Keratinocyte (primary cell): ENCODE results near the gene CD34. TPM values are rescaled to one million over a fixed set of nuclear protein-coding genes. Genes with fewer than 3 reads are reported as not detected.

Experiments used
- DNase-seq: peaks from one replicate; pipeline ENCODE4 v3.0.0-alpha.2; 2011; ENCODE audit warnings: low read depth, missing footprints, low spot score
- FAIRE-seq: peaks from 2 replicates; lab custom pipeline; 2011; peaks lifted over from hg19 to GRCh38; lab: Jason Lieb, UNC
- H2AFZ ChIP-seq: 2 replicates; pipeline ENCODE4 v1.6.0; 2012; ENCODE audit warnings: low read length, control low read depth, inconsistent platforms; ENCODE audit not compliant: control insufficient read depth
- H3K27ac ChIP-seq: 2 replicates; pipeline ENCODE4 v1.5.1; 2011; ENCODE audit warnings: low read length; ENCODE audit not compliant: control insufficient read depth, insufficient read depth
- H3K27me3 ChIP-seq: 3 replicates; pipeline ENCODE4 v1.6.0; 2011; ENCODE audit warnings: low read length; ENCODE audit not compliant: control insufficient read depth, insufficient read depth; ENCODE audit errors: extremely low read depth
- H3K36me3 ChIP-seq, 2 experiments: 2 replicates in 1 of 2; 3 replicates in 1 of 2; pipeline ENCODE4 v1.5.1; 2011; ENCODE audit warnings: low read length in 2 of 2, mild to moderate bottlenecking in 1 of 2; ENCODE audit not compliant: control insufficient read depth in 2 of 2, insufficient read depth in 2 of 2; ENCODE audit errors: extremely low read depth in 1 of 2
- H3K4me1 ChIP-seq: 3 replicates; pipeline ENCODE4 v1.5.1; 2011; ENCODE audit warnings: low read length; ENCODE audit not compliant: control insufficient read depth, insufficient read depth; ENCODE audit errors: extremely low read depth
- H3K4me2 ChIP-seq: 3 replicates; pipeline ENCODE4 v1.6.0; 2011; ENCODE audit warnings: low read depth, low read length; ENCODE audit not compliant: control insufficient read depth, insufficient read depth; ENCODE audit errors: extremely low read depth
- H3K4me3 ChIP-seq, 3 experiments: fragments of 200-600 bp in 1 of 3; sonication (generic) in 1 of 3; 2 replicates in 2 of 3; 3 replicates in 1 of 3; pipeline ENCODE4 v1.5.1; 2011 to 2016; ENCODE audit warnings: low read length in 3 of 3, mild to moderate bottlenecking in 3 of 3, control low read depth in 2 of 3, inconsistent platforms in 1 of 3, low read depth in 1 of 3, mixed read lengths in 1 of 3, mixed run types in 1 of 3, moderate library complexity in 1 of 3; ENCODE audit not compliant: control insufficient read depth in 2 of 3, insufficient read depth in 2 of 3; ENCODE audit errors: extremely low read depth in 1 of 3
- H3K79me2 ChIP-seq: 2 replicates; pipeline ENCODE4 v1.6.0; 2012; ENCODE audit warnings: low read length; ENCODE audit not compliant: control insufficient read depth, insufficient read depth
- H3K9ac ChIP-seq: 3 replicates; pipeline ENCODE4 v1.6.0; 2011; ENCODE audit warnings: low read length; ENCODE audit not compliant: control insufficient read depth, insufficient read depth; ENCODE audit errors: extremely low read depth
- H3K9me1 ChIP-seq: 3 replicates; pipeline ENCODE4 v1.6.0; 2011; ENCODE audit warnings: low read length; ENCODE audit not compliant: control insufficient read depth, insufficient read depth; ENCODE audit errors: extremely low read depth
- H3K9me3 ChIP-seq: 2 replicates; pipeline ENCODE4 v1.5.1; 2012; ENCODE audit warnings: low read depth, low read length; ENCODE audit not compliant: control insufficient read depth
- H4K20me1 ChIP-seq: 3 replicates; pipeline ENCODE4 v1.6.0; 2011; ENCODE audit warnings: low read length; ENCODE audit not compliant: control insufficient read depth, insufficient read depth; ENCODE audit errors: extremely low read depth
- EZH2 ChIP-seq: IDR thresholded peaks from one replicate; pipeline ENCODE4 v1.6.1; 2012; ENCODE audit warnings: inconsistent platforms, mild to moderate bottlenecking, low read length, moderate library complexity
- dilution Hi-C: fragments of 300-500 bp; cut with MboI; formaldehyde crosslinking; loops from one replicate; pipeline ENCODE4 v1.7.0; 2020; ENCODE audit warnings: low sequenced_read_pairs; ENCODE audit not compliant: extremely low pct_ligation_motif_present
- polyA plus RNA-seq, 5 experiments: library from polyadenylated mRNA; depleted of rRNA in 3 of 5; stranded (reverse) in 3 of 5; stranded (forward) in 1 of 5; unstranded in 1 of 5; fragments of >200 nt; gene quantifications; 1 replicate in 1 of 5; 2 replicates in 3 of 5; 3 replicates in 1 of 5; pipeline versions ENCODE4 v1.2.1 to v1.2.3, GENCODE V29; 2011 to 2012; ENCODE audit warnings: missing spikeins in 2 of 5, low read depth in 1 of 5, low replicate concordance in 1 of 5
- TF ChIP-seq, protein P1 (sequence below), 3 experiments: IDR thresholded peaks in 1 of 3; conservative IDR thresholded peaks in 1 of 3; optimal IDR thresholded peaks in 1 of 3; 2 replicates in 2 of 3; 3 replicates in 1 of 3; pipeline versions ENCODE3 to v1.5.1; 2011; ENCODE audit warnings: low read length in 3 of 3, mild to moderate bottlenecking in 3 of 3, moderate library complexity in 2 of 3, control low read depth in 1 of 3, inconsistent platforms in 1 of 3; ENCODE audit not compliant: insufficient read depth in 2 of 3; ENCODE audit errors: extremely low read depth in 1 of 3

Gene CD34
- polyA plus RNA-seq, 1 donor (not counting 4 experiments of a cell fraction or from before 2014, with no cell fraction given) = 0.03 TPM

DNA sequence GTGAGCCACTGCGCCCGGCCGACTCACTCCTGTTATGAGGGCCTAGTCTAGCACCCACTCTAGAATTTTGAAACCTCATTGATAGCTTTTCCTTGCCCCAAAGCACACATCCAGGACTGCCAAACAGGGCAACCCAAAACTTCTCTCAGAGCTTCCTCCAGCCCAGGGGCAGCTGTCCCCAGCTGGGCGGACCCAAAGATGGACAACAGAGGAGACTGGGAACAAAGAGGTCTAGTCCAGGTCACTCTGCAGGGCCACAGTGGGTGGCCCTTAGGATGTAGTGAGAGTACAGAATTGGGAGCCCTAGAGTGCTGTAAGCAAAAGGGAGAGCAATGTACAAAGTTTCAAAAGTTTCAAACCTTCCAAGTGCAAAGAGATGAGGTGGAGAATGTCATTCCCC lies 1.2 kb downstream of the CD34 start:
- no peak overlapping the region for H3K4me3 ChIP-seq
- H4K20me1 ChIP-seq = no peaks in the 10 kb centered on the region
- H2AFZ ChIP-seq = no peak overlapping the region
- H3K9me1 ChIP-seq = no peaks in the 10 kb centered on the region
- no peak overlapping the region for H3K9ac ChIP-seq
- H3K27me3 ChIP-seq = peaks cover 17% of the 10 kb centered on the region
- DNase-seq (no peak), FAIRE-seq (no peak)
- dilution Hi-C loops = no loop called here
- no peak overlapping the region for H3K27ac ChIP-seq
- TF ChIP-seq, protein P1, sequence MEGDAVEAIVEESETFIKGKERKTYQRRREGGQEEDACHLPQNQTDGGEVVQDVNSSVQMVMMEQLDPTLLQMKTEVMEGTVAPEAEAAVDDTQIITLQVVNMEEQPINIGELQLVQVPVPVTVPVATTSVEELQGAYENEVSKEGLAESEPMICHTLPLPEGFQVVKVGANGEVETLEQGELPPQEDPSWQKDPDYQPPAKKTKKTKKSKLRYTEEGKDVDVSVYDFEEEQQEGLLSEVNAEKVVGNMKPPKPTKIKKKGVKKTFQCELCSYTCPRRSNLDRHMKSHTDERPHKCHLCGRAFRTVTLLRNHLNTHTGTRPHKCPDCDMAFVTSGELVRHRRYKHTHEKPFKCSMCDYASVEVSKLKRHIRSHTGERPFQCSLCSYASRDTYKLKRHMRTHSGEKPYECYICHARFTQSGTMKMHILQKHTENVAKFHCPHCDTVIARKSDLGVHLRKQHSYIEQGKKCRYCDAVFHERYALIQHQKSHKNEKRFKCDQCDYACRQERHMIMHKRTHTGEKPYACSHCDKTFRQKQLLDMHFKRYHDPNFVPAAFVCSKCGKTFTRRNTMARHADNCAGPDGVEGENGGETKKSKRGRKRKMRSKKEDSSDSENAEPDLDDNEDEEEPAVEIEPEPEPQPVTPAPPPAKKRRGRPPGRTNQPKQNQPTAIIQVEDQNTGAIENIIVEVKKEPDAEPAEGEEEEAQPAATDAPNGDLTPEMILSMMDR (optimal IDR thresholded peaks at IDR 0.05 in 1 of 3, IDR thresholded peaks at IDR 0.05 in 1 of 3, conservative IDR thresholded peaks at IDR 0.05 in 1 of 3; ENCODE audit: extremely low read depth in 1 of 3, insufficient read depth in 2 of 3, low read length in 3 of 3) = no peak
- no peak for TF ChIP-seq EZH2
- H3K4me2 ChIP-seq = no peak overlapping the region
- H3K4me1 ChIP-seq = peaks cover 17% of the 10 kb centered on the region
- H3K36me3 ChIP-seq = no peaks in the 10 kb centered on the region
- no peaks in the 10 kb centered on the region for H3K79me2 ChIP-seq
- no peaks in the 10 kb centered on the region for H3K9me3 ChIP-seq

DNA sequence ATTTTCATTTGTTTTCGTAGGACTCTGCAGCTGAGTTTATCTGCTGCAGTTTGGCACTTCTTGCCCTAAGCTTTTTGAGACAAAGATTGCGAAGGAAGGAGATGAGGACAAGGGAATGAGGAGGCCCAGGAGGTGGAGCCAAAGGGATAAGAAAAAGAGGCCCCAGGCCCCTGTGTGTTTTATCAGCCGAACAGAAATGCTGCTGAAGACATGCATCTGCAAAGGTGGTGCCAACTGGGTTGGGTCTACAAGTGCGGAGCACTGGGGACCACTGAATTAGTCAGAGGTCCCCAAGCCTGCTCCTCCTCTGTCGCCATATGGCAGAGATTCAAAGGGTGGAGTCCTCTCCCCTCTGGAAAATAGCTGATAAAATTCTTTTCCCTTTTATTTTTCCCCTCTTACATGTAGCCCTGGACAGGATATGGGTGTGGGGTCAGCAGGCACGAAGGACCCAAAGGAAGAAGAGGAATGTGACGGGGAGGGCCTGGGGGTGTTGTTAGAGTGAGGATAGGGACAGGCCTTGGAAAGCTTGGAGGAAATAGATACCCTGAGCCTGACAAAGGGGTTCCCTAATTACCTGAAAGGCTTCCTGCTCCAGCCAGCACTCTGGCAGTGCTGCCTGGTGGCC lies 2.7 kb downstream of the CD34 start:
- Histone ChIP-seq H3K36me3 (no peaks in the 10 kb centered on the region), H4K20me1 (no peaks in the 10 kb centered on the region), H3K79me2 (no peaks in the 10 kb centered on the region), H3K9me3 (no peaks in the 10 kb centered on the region), H3K9ac (no peak overlapping the region), H3K4me2 (no peak overlapping the region), H3K4me1 (peaks cover 17% of the 10 kb centered on the region), H2AFZ (no peak overlapping the region), H3K4me3 (no peak overlapping the region), H3K27me3 (peaks cover 17% of the 10 kb centered on the region), H3K9me1 (no peaks in the 10 kb centered on the region), H3K27ac (no peak overlapping the region)
- DNase-seq (no peak), FAIRE-seq (no peak)
- TF ChIP-seq, protein P1 (optimal IDR thresholded peaks at IDR 0.05 in 1 of 3, IDR thresholded peaks at IDR 0.05 in 1 of 3, conservative IDR thresholded peaks at IDR 0.05 in 1 of 3; ENCODE audit: extremely low read depth in 1 of 3, insufficient read depth in 2 of 3, low read length in 3 of 3) = no peak
- no peak for TF ChIP-seq EZH2
- dilution Hi-C loops = no loop called here
